ENCODE data around the gene CTPS1. TPM values are rescaled to one million over a fixed set of nuclear protein-coding genes. Genes with fewer than 3 reads are reported as not detected.

Gene CTPS1
- total and polyA plus RNA-seq, 2 of the 13 experiments (the other 11 are each of a cell fraction or from before 2014, with no cell fraction given) = 9.6 to 42.8 TPM

- peak; percentile 25; the same call in 1 of the 2 replicates for TF ChIP-seq HNF4A (CRISPR knock-in tag; IDR thresholded peaks at IDR 0.05)
- TF ChIP-seq ZNF570 (CRISPR knock-in tag; IDR thresholded peaks at IDR 0.05; ENCODE audit: borderline replicate concordance) = no peak
- TF ChIP-seq NFKB2 (CRISPR knock-in tag; IDR thresholded peaks at IDR 0.05; ENCODE audit: borderline replicate concordance) = no peak
- no peak for TF ChIP-seq MED1 (CRISPR knock-in tag; IDR thresholded peaks at IDR 0.05)
- TF ChIP-seq, protein P1, sequence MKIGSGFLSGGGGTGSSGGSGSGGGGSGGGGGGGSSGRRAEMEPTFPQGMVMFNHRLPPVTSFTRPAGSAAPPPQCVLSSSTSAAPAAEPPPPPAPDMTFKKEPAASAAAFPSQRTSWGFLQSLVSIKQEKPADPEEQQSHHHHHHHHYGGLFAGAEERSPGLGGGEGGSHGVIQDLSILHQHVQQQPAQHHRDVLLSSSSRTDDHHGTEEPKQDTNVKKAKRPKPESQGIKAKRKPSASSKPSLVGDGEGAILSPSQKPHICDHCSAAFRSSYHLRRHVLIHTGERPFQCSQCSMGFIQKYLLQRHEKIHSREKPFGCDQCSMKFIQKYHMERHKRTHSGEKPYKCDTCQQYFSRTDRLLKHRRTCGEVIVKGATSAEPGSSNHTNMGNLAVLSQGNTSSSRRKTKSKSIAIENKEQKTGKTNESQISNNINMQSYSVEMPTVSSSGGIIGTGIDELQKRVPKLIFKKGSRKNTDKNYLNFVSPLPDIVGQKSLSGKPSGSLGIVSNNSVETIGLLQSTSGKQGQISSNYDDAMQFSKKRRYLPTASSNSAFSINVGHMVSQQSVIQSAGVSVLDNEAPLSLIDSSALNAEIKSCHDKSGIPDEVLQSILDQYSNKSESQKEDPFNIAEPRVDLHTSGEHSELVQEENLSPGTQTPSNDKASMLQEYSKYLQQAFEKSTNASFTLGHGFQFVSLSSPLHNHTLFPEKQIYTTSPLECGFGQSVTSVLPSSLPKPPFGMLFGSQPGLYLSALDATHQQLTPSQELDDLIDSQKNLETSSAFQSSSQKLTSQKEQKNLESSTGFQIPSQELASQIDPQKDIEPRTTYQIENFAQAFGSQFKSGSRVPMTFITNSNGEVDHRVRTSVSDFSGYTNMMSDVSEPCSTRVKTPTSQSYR (CRISPR knock-in tag; IDR thresholded peaks at IDR 0.05; ENCODE audit: borderline replicate concordance) = 0 out of 2 replicates have a peak, but pooled peaks have one; percentile 29
- TF ChIP-seq ZNF670 (CRISPR knock-in tag; IDR thresholded peaks at IDR 0.05; ENCODE audit: borderline replicate concordance) = no peak
- TF ChIP-seq BHLHE40 (IDR thresholded peaks at IDR 0.05; ENCODE audit: low read length) = peak; percentile 55
- TF ChIP-seq ZSCAN31 (CRISPR knock-in tag; IDR thresholded peaks at IDR 0.05; ENCODE audit: low read depth) = no peak
- no peak for TF ChIP-seq SIN3B (IDR thresholded peaks at IDR 0.05; ENCODE audit: low read length)
- H3K79me2 ChIP-seq (ENCODE audit: insufficient read depth, low read length) = no peaks in the 10 kb centered on the region
- ChIA-PET CTCF (ENCODE audit: low intra/inter-chr PET ratio, low total read pairs) (interaction anchor here (8.0 kb wide), 1 partner anchor 106 kb away, joined by 161 read pairs; no protein-coding TSS in a partner anchor), POLR2A (interaction anchor here (1.4 to 9.1 kb wide), 2 partner anchors 93 to 106 kb away, joined by 3 to 93 read pairs; partner anchors contain the start of gene CITED4)
- H3K9me3 ChIP-seq (ENCODE audit: low read length) = no peaks in the 10 kb centered on the region
- in situ Hi-C loops (cut with HindIII; ENCODE audit: extremely low pct_ligation_motif_present, low pct_unique_long_range_greater_than_20kb) = loop anchor here (5.0 to 10.0 kb wide), 2 partner anchors 107 to 330 kb away; no protein-coding TSS in a partner anchor
- no peak overlapping the region for H3K27ac ChIP-seq (ENCODE audit: extremely low read length, insufficient read depth, low read length)
- peak overlapping the region; percentile 46 for H3K4me2 ChIP-seq (ENCODE audit: low read depth, low read length)
- H3K27me3 ChIP-seq (ENCODE audit: control insufficient read depth in 1 of 2, insufficient read depth in 2 of 2, low read length in 2 of 2) = peaks cover 0 to 15% of the 10 kb centered on the region in 2 experiments; a peak in 2 of 5 replicates
- ATAC-seq (peak; percentile 24; the same call in 2 of the 3 replicates), DNase-seq (ENCODE audit: low spot score) (no peak), FAIRE-seq (no peak)
- intact Hi-C loops (cut with micrococcal nuclease; ENCODE audit: unreplicated experiment) = no loop called here
- no TSS peak for BruUV-seq (replicated peaks)
- H2AFZ ChIP-seq (ENCODE audit: low read length) = no peak overlapping the region
- H3K4me1 ChIP-seq (ENCODE audit: insufficient read depth, low read length) = peaks cover 18% of the 10 kb centered on the region
- H3K36me3 ChIP-seq (replicated peaks in 1 of 2; ENCODE audit: control insufficient read depth in 1 of 2, insufficient read depth in 2 of 2, low read length in 2 of 2) = no peaks in the 10 kb centered on the region
- WGBS (ENCODE audit: low lambda C conversion rate) = 34% methylated on average over 9 of the region's 9 CpGs
- no peak overlapping the region for H3K4me3 ChIP-seq (replicated peaks in 1 of 3; ENCODE audit: insufficient read depth in 1 of 3, low read depth in 2 of 3, low read length in 3 of 3)
- no peaks in the 10 kb centered on the region for H4K20me1 ChIP-seq (ENCODE audit: insufficient read depth, low read length)
- H3K9ac ChIP-seq (ENCODE audit: insufficient read depth, low read depth, low read length) = no peak overlapping the region
Measured at GRCh38 chr1:40954626-40955025, 24.9 kb upstream of the CTPS1 start.
